Measurements from ENCODE around the gene RCBTB1.

The RCBTB1 gene

DNA sequence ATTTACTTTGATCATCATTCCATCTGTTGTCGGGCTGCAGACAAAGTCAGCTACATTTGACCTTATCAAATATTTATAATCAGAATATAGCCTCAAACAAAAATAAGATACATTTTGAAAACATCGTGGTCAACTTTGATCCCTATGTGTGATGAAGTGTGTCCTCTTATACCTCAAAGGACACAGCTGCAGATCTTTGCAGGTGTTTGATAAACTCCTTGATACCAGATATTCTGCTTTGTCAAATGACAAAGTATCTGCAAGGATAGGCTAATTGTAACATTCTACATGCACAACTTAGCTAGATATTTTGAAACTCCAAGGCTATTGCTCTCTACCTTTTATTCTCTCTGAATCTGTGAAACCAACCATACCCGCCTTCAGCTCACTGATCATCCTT, 45.6 kb downstream of the RCBTB1 start:
- no peaks in the 10 kb centered on the region for H3K4me1 ChIP-seq (ENCODE audit: insufficient read depth, insufficient read length)
- H3K9ac ChIP-seq (ENCODE audit: insufficient read length, low read depth) = no peak overlapping the region

DNA sequence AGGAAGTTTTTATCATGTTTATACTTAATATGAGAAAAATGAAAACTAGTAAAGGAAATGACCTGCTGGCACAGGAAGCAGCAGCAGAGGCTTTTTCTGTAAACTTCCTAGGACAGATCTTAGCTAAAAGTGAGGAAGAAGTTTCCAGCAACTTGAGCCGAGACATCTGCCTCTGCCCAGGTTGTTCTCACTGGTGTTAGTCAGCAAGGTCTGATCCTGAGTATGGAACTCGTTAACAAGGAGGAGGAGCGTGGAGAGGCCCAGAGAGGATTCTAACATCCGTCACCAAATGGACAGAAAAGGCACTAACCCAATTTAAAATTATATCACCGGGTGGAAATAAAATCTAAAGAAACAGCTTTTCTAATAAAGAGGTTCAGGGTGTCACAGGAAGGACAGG, 46.0 kb downstream of the RCBTB1 start:
- Histone ChIP-seq H3K36me3 (ENCODE audit: insufficient read depth, insufficient read length, low read length) (peaks cover 2% of the 10 kb centered on the region), H3K4me1 (ENCODE audit: insufficient read depth, insufficient read length) (no peaks in the 10 kb centered on the region), H3K27me3 (ENCODE audit: insufficient read depth, insufficient read length) (no peaks in the 10 kb centered on the region), H3K4me3 (ENCODE audit: insufficient read length, low read depth) (no peak overlapping the region), H3K9me3 (ENCODE audit: insufficient read depth, low read length) (no peaks in the 10 kb centered on the region), H3K9ac (ENCODE audit: insufficient read length, low read depth) (no peak overlapping the region)
- TF ChIP-seq YY1 (IDR thresholded peaks at IDR 0.05; ENCODE audit: insufficient read depth, insufficient read length) (no peak), ZNF274 (IDR thresholded peaks at IDR 0.05; ENCODE audit: low read depth, low read length) (no peak), SUZ12 (IDR thresholded peaks at IDR 0.05; ENCODE audit: extremely low read depth, insufficient read depth, insufficient read length) (no peak)
- DNase-seq (ENCODE audit: low read depth, low spot score) = no peak

More for the DNA sequence above, 45.6 kb downstream of the RCBTB1 start:
- no peaks in the 10 kb centered on the region for H3K9me3 ChIP-seq (ENCODE audit: insufficient read depth, low read length)
- no peaks in the 10 kb centered on the region for H3K27me3 ChIP-seq (ENCODE audit: insufficient read depth, insufficient read length)
- H3K4me3 ChIP-seq (ENCODE audit: insufficient read length, low read depth) = no peak overlapping the region
- TF ChIP-seq YY1 (IDR thresholded peaks at IDR 0.05; ENCODE audit: insufficient read depth, insufficient read length) (no peak), ZNF274 (IDR thresholded peaks at IDR 0.05; ENCODE audit: low read depth, low read length) (no peak), SUZ12 (IDR thresholded peaks at IDR 0.05; ENCODE audit: extremely low read depth, insufficient read depth, insufficient read length) (no peak)
- no peak for DNase-seq (ENCODE audit: low read depth, low spot score)
- H3K36me3 ChIP-seq (ENCODE audit: insufficient read depth, insufficient read length, low read length) = peaks cover 2% of the 10 kb centered on the region

GRCh38 chr13:49538404-49538803, 47.0 kb downstream of the RCBTB1 start:
- Histone ChIP-seq H3K36me3 (ENCODE audit: insufficient read depth, insufficient read length, low read length) (no peaks in the 10 kb centered on the region), H3K4me3 (ENCODE audit: insufficient read length, low read depth) (no peak overlapping the region), H3K9me3 (ENCODE audit: insufficient read depth, low read length) (no peaks in the 10 kb centered on the region), H3K4me1 (ENCODE audit: insufficient read depth, insufficient read length) (no peaks in the 10 kb centered on the region), H3K9ac (ENCODE audit: insufficient read length, low read depth) (no peak overlapping the region), H3K27me3 (ENCODE audit: insufficient read depth, insufficient read length) (no peaks in the 10 kb centered on the region)
- no peak for DNase-seq (ENCODE audit: low read depth, low spot score)
- no peak for TF ChIP-seq YY1 (IDR thresholded peaks at IDR 0.05; ENCODE audit: insufficient read depth, insufficient read length)
- no peak for TF ChIP-seq ZNF274 (IDR thresholded peaks at IDR 0.05; ENCODE audit: low read depth, low read length)
- TF ChIP-seq SUZ12 (IDR thresholded peaks at IDR 0.05; ENCODE audit: extremely low read depth, insufficient read depth, insufficient read length) = no peak

GRCh38 chr13:49536144-49536873, 49.0 kb downstream of the RCBTB1 start:
- no peak for TF ChIP-seq SUZ12 (IDR thresholded peaks at IDR 0.05; ENCODE audit: extremely low read depth, insufficient read depth, insufficient read length)
- no peak for TF ChIP-seq ZNF274 (IDR thresholded peaks at IDR 0.05; ENCODE audit: low read depth, low read length)
- no peak for TF ChIP-seq YY1 (IDR thresholded peaks at IDR 0.05; ENCODE audit: insufficient read depth, insufficient read length)
- Histone ChIP-seq H3K9me3 (ENCODE audit: insufficient read depth, low read length) (no peaks in the 10 kb centered on the region), H3K36me3 (ENCODE audit: insufficient read depth, insufficient read length, low read length) (no peaks in the 10 kb centered on the region), H3K4me3 (ENCODE audit: insufficient read length, low read depth) (no peak overlapping the region), H3K4me1 (ENCODE audit: insufficient read depth, insufficient read length) (no peaks in the 10 kb centered on the region), H3K27me3 (ENCODE audit: insufficient read depth, insufficient read length) (no peaks in the 10 kb centered on the region), H3K9ac (ENCODE audit: insufficient read length, low read depth) (no peak overlapping the region)
- no peak for DNase-seq (ENCODE audit: low read depth, low spot score)

DNA sequence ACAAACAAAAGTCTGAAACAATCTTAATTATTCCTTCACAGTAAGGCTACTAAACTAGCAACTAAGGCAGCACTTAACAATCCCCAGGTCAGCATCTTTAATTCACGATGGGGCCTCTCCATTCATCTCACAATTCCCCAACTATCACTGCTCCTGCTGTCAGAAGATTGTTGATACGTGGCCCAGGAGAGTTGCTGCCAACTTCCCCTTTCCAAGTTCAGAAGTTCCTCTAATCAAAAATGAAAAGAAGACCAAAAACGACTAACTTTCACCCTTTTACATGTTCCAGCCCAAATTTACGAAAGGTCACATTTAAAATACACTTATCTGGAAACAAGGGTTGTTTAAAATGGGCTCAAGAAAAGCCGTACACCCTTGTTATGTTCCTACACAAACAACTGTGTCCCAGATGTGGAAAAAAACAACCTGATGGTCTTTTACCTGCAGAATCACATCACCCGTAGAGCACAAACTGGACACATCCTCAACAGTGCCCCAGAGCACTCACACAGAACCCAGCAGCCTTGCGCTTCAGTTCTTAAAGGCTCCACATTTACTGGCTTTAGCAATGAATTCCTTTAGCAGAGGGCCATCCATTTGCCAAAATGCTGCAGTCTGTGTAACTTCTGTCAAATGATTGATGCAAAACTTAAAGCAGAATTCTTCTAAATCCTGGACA, 51.6 kb downstream of the RCBTB1 start:
- TF ChIP-seq SUZ12 (IDR thresholded peaks at IDR 0.05; ENCODE audit: extremely low read depth, insufficient read depth, insufficient read length) = no peak
- TF ChIP-seq YY1 (IDR thresholded peaks at IDR 0.05; ENCODE audit: insufficient read depth, insufficient read length) = no peak
- no peak for TF ChIP-seq ZNF274 (IDR thresholded peaks at IDR 0.05; ENCODE audit: low read depth, low read length)
- Histone ChIP-seq H3K9ac (ENCODE audit: insufficient read length, low read depth) (no peak overlapping the region), H3K27me3 (ENCODE audit: insufficient read depth, insufficient read length) (no peaks in the 10 kb centered on the region), H3K36me3 (ENCODE audit: insufficient read depth, insufficient read length, low read length) (no peaks in the 10 kb centered on the region), H3K9me3 (ENCODE audit: insufficient read depth, low read length) (no peaks in the 10 kb centered on the region), H3K4me1 (ENCODE audit: insufficient read depth, insufficient read length) (no peaks in the 10 kb centered on the region), H3K4me3 (ENCODE audit: insufficient read length, low read depth) (no peak overlapping the region)
- no peak for DNase-seq (ENCODE audit: low read depth, low spot score)

GRCh38 chr13:49533011-49533410, 52.3 kb downstream of the RCBTB1 start:
- Histone ChIP-seq H3K4me1 (ENCODE audit: insufficient read depth, insufficient read length) (no peaks in the 10 kb centered on the region), H3K9me3 (ENCODE audit: insufficient read depth, low read length) (no peaks in the 10 kb centered on the region), H3K36me3 (ENCODE audit: insufficient read depth, insufficient read length, low read length) (no peaks in the 10 kb centered on the region), H3K4me3 (ENCODE audit: insufficient read length, low read depth) (no peak overlapping the region), H3K9ac (ENCODE audit: insufficient read length, low read depth) (no peak overlapping the region), H3K27me3 (ENCODE audit: insufficient read depth, insufficient read length) (no peaks in the 10 kb centered on the region)
- TF ChIP-seq SUZ12 (IDR thresholded peaks at IDR 0.05; ENCODE audit: extremely low read depth, insufficient read depth, insufficient read length) = no peak
- TF ChIP-seq ZNF274 (IDR thresholded peaks at IDR 0.05; ENCODE audit: low read depth, low read length) = no peak
- no peak for TF ChIP-seq YY1 (IDR thresholded peaks at IDR 0.05; ENCODE audit: insufficient read depth, insufficient read length)
- DNase-seq (ENCODE audit: low read depth, low spot score) = no peak

DNA sequence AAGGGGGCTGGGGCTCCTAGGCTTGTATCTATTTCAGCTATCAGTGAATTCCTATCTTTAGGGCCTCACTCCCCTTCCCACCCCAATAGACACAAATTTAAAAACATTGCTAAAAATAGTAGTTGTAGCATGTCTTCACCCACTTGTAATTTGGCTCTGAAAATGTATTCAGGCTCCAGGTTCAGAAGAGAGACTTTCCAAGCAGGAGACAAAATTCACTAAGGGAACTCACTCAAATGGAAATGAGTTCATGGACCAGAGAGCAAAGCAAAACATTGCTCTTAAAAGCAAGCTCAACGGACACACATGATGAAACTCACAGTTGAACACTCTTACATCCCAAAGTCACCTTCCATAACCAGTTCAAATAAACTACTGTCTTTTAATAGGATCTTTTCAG, 52.8 kb downstream of the RCBTB1 start:
- H3K4me3 ChIP-seq (ENCODE audit: insufficient read length, low read depth) = no peak overlapping the region
- no peak overlapping the region for H3K9ac ChIP-seq (ENCODE audit: insufficient read length, low read depth)
- no peaks in the 10 kb centered on the region for H3K36me3 ChIP-seq (ENCODE audit: insufficient read depth, insufficient read length, low read length)
- H3K4me1 ChIP-seq (ENCODE audit: insufficient read depth, insufficient read length) = no peaks in the 10 kb centered on the region
- DNase-seq (ENCODE audit: low read depth, low spot score) = no peak
- H3K27me3 ChIP-seq (ENCODE audit: insufficient read depth, insufficient read length) = no peaks in the 10 kb centered on the region
- TF ChIP-seq ZNF274 (IDR thresholded peaks at IDR 0.05; ENCODE audit: low read depth, low read length) (no peak), YY1 (IDR thresholded peaks at IDR 0.05; ENCODE audit: insufficient read depth, insufficient read length) (no peak), SUZ12 (IDR thresholded peaks at IDR 0.05; ENCODE audit: extremely low read depth, insufficient read depth, insufficient read length) (no peak)
- H3K9me3 ChIP-seq (ENCODE audit: insufficient read depth, low read length) = no peaks in the 10 kb centered on the region
